ENCODE measurements around the gene ADARB2.

DNA sequence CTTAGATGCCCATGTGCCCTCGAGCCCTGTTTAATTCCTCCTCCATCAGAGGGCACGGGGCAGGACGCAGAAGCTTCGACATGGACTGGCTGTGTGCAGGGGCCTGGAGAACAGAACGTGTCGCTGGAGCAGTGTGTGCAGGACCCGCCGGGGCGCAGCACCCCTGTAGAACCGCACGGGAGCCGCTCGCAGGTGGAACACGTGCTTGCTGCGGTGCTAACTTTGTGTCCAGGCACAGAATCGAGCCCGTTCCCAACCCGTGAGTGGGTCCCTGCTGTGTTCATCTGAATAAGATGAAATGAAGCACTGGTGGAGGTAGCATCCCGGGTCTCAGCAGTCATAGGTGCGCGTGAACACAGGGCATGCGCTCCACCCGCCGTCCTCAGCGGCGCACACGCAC, 564.2 kb downstream of the ADARB2 start:
- TF ChIP-seq, protein P1, sequence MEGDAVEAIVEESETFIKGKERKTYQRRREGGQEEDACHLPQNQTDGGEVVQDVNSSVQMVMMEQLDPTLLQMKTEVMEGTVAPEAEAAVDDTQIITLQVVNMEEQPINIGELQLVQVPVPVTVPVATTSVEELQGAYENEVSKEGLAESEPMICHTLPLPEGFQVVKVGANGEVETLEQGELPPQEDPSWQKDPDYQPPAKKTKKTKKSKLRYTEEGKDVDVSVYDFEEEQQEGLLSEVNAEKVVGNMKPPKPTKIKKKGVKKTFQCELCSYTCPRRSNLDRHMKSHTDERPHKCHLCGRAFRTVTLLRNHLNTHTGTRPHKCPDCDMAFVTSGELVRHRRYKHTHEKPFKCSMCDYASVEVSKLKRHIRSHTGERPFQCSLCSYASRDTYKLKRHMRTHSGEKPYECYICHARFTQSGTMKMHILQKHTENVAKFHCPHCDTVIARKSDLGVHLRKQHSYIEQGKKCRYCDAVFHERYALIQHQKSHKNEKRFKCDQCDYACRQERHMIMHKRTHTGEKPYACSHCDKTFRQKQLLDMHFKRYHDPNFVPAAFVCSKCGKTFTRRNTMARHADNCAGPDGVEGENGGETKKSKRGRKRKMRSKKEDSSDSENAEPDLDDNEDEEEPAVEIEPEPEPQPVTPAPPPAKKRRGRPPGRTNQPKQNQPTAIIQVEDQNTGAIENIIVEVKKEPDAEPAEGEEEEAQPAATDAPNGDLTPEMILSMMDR (IDR thresholded peaks at IDR 0.05) = no peak
- TF ChIP-seq POLR2AphosphoS5 (IDR thresholded peaks at IDR 0.05) = no peak
- no peak for TF ChIP-seq POLR2A (IDR thresholded peaks at IDR 0.05)
